Kidney (tissue), 14 donors: ENCODE measurements around the gene ASB2. TPM values are rescaled to one million over a fixed set of nuclear protein-coding genes. Genes with fewer than 3 reads are reported as not detected.

Experiments
- DNase-seq, 5 donors: peaks; one replicate each; pipeline ENCODE4 v3.0.0-alpha.2; 2013 to 2020
- FAIRE-seq: peaks from 2 replicates; lab custom pipeline; 2012; peaks lifted over from hg19 to GRCh38; lab: Jason Lieb, UNC
- H3K27ac ChIP-seq, 2 donors: one replicate each; pipeline ENCODE4 v1.7.0; 2013; ENCODE audit warnings: low read depth in 2 of 2, low read length in 2 of 2, inconsistent platforms in 1 of 2
- H3K27me3 ChIP-seq: one replicate; pipeline ENCODE4 v1.7.1; 2013; ENCODE audit warnings: low read length, inconsistent platforms; ENCODE audit not compliant: control insufficient read depth, insufficient read depth
- H3K36me3 ChIP-seq, 3 donors: one replicate each; pipeline versions ENCODE4 v1.7.0 to v1.7.1; 2013; ENCODE audit warnings: low read length in 3 of 3, control low read depth in 1 of 3, inconsistent platforms in 1 of 3; ENCODE audit not compliant: insufficient read depth in 3 of 3, control insufficient read depth in 2 of 3
- H3K4me1 ChIP-seq, 3 donors: one replicate each; pipeline versions ENCODE4 v1.7.0 to v1.7.1; 2013; ENCODE audit warnings: low read length in 3 of 3, inconsistent platforms in 1 of 3, low read depth in 1 of 3; ENCODE audit not compliant: control insufficient read depth in 2 of 3, insufficient read depth in 2 of 3
- H3K4me3 ChIP-seq, 3 donors: one replicate each; pipeline versions ENCODE4 v1.7.0 to v1.8.1; 2013; ENCODE audit warnings: low read length in 3 of 3, control low read depth in 1 of 3, inconsistent platforms in 1 of 3
- H3K9ac ChIP-seq, 3 donors: one replicate each; pipeline versions ENCODE4 v1.7.0 to v1.7.1; 2013; ENCODE audit warnings: low read length in 3 of 3, control low read depth in 1 of 3, inconsistent platforms in 1 of 3
- H3K9me3 ChIP-seq, 3 donors: one replicate each; pipeline versions ENCODE4 v1.7.0 to v1.7.1; 2013; ENCODE audit warnings: low read length in 3 of 3, control low read depth in 1 of 3, inconsistent platforms in 1 of 3; ENCODE audit not compliant: control insufficient read depth in 2 of 3, insufficient read depth in 1 of 3
- CTCF ChIP-seq: IDR thresholded peaks from 3 replicates; pipeline ENCODE4 v1.5.1; 2012; ENCODE audit warnings: mild to moderate bottlenecking, moderate library complexity, borderline replicate concordance; ENCODE audit not compliant: insufficient read depth; ENCODE audit errors: extremely low read depth
- intact Hi-C: fragments of 100-400 bp; cut with DNase I; formaldehyde crosslinking; loops from one replicate; pipeline ENCODE4 v1.11.1; 2022
- polyA plus RNA-seq: library from polyadenylated mRNA; stranded (reverse); fragments of 350-450 nt; fragmentation: Illumina TruSeq; extraction: RNeasy Lipid Tissue Mini Kit (QIAGEN cat#74804); gene quantifications from one replicate; pipeline ENCODE4 v1.2.3, GENCODE V29; 2014; ENCODE audit warnings: low read depth, low replicate concordance; ENCODE audit not compliant: insufficient read depth
- total RNA-seq: library from RNA; stranded (reverse); fragmentation: NEBNext Ultra II Directional; extraction: Animal tissue kit (Norgen Biotek cat#: 25700); gene quantifications from one replicate; pipeline ENCODE4 v1.2.1, GENCODE V29; 2021
- donor health status: control.
- donor health status: control.
- donor health status: control.
- donor health status: control.
- donor health status: control.
- donor health status: DM: yes; HTN: yes; CAD: no.
- donor health status: Normal renal cell carcinoma (clear cell type).

ASB2 gene
- total and polyA plus RNA-seq, 2 donors from 2014 or later, result 0.97 to 3.7 TPM

GRCh38 chr14:93936926-93937325 lies 39.4 kb downstream of the ASB2 start:
- Histone ChIP-seq H3K27ac (no peak overlapping the region), H3K9ac (no peak overlapping the region), H3K9me3 (no peaks in the 10 kb centered on the region), H3K36me3 (no peaks in the 10 kb centered on the region), H3K27me3 (peaks cover 13% of the 10 kb centered on the region), H3K4me3 (no peak overlapping the region), H3K4me1 (peaks cover 0 to 5% (median 0%) of the 10 kb centered on the region in 3 donors)
- FAIRE-seq, result no peak
- no peak for TF ChIP-seq CTCF
- DNase-seq, result no peak
- intact Hi-C loops, result loop anchor here (5.0 kb wide), 1 partner anchor 65 kb away; no protein-coding TSS in a partner anchor

- intact Hi-C loops, result loop anchor here (5.0 kb wide), 1 partner anchor 66 kb away; no protein-coding TSS in a partner anchor
- Histone ChIP-seq H3K4me1 (peaks cover 0 to 5% (median 0%) of the 10 kb centered on the region in 3 donors), H3K27me3 (peaks cover 13% of the 10 kb centered on the region), H3K27ac (no peak overlapping the region), H3K9ac (no peak overlapping the region), H3K36me3 (no peaks in the 10 kb centered on the region), H3K4me3 (no peak overlapping the region), H3K9me3 (no peaks in the 10 kb centered on the region)
- FAIRE-seq (no peak), DNase-seq (peak in 3 of 5 donors; percentile 41 to 51 (median 46))
- TF ChIP-seq CTCF, result no peak
These were observed 40.1 kb downstream of the ASB2 start for GRCh38 chr14:93936245-93936644.

- H3K36me3 ChIP-seq, result no peaks in the 10 kb centered on the region
These were observed 41.2 kb downstream of the ASB2 start for GRCh38 chr14:93935213-93935612.

More at GRCh38 chr14:93935213-93935612, 41.2 kb downstream of the ASB2 start:
- H3K4me1 ChIP-seq, result peaks cover 0 to 5% (median 0%) of the 10 kb centered on the region in 3 donors
- no peak for DNase-seq
- intact Hi-C loops, result loop anchor here (5.0 kb wide), 1 partner anchor 67 kb away; no protein-coding TSS in a partner anchor
- peaks cover 13% of the 10 kb centered on the region for H3K27me3 ChIP-seq
- no peak overlapping the region for H3K9ac ChIP-seq
- H3K9me3 ChIP-seq, result no peaks in the 10 kb centered on the region
- no peak for TF ChIP-seq CTCF
- no peak for FAIRE-seq
- H3K27ac ChIP-seq, result no peak overlapping the region
- H3K4me3 ChIP-seq, result no peak overlapping the region
